ENCODE results near the gene SLC66A1. TPM values are rescaled to one million over a fixed set of nuclear protein-coding genes. Genes with fewer than 3 reads are reported as not detected.

The SLC66A1 gene
- total and polyA plus RNA-seq, 2 donors (not counting 3 experiments of a cell fraction or from before 2014, with no cell fraction given): 15.3 to 32.6 TPM

DNA sequence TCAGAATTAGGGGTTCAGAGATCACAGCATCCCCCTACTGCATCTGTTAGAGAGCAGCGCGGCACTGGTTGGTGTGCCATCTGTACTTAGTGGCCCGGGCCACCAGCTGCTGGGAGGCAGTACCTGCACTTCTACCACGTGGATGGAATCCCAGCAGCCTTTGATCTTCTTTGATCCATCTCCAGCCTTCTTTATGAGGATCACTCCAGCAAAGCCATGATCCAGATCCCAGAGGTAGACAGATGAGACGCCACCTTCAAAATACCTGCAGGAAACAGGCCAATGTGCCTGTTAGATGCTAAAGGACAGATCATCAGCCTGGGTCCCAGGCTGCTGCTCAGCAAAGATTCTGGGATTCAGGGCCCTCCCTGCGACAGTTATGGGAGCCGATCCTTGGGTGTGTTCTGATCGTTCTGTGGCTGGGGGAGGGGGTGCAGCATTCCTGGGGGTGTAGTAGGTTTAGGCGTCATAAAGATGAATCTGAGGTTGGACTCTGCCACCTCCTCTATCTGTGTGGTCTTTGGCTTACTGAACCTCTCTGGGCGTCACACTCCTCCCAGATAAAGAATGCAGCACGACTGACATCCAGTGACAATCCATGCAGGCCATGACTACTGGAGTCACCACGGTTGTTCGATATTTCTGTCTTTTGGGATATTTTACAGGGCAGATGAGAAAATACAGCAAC lies 45.3 kb downstream of the SLC66A1 start:
- no TSS peak for BruUV-seq (replicated peaks)
- Histone ChIP-seq H3K4me2 (ENCODE audit: insufficient read depth, low read length) (no peak overlapping the region), H4K20me1 (replicated peaks; ENCODE audit: control insufficient read depth, extremely low read depth, insufficient read depth, low read length) (no peaks in the 10 kb centered on the region), H3K27ac (ENCODE audit: insufficient read depth, low read depth, low read length) (no peak overlapping the region), H3K79me2 (ENCODE audit: control insufficient read depth, insufficient read depth, low read length) (peaks cover 5% of the 10 kb centered on the region), H3K9ac (replicated peaks; ENCODE audit: extremely low read depth, insufficient read depth, low read length) (no peak overlapping the region), H3K36me3 (ENCODE audit: control insufficient read depth in 2 of 2, extremely low read depth in 1 of 2, insufficient read depth in 2 of 2, low read length in 2 of 2) (peaks cover 4 to 37% of the 10 kb centered on the region in 2 experiments), H3K27me3 (ENCODE audit: control insufficient read depth in 2 of 2, insufficient read depth in 2 of 2, low read length in 2 of 2) (no peaks in the 10 kb centered on the region), H3K4me3 (replicated peaks in 1 of 3; ENCODE audit: insufficient read depth in 1 of 3, low read depth in 1 of 3, low read length in 3 of 3) (no peak overlapping the region), H3K4me1 (ENCODE audit: control insufficient read depth, extremely low read depth, insufficient read depth, low read length) (no peaks in the 10 kb centered on the region), H3K9me3 (replicated peaks; ENCODE audit: control insufficient read depth, insufficient read depth, low read length) (no peaks in the 10 kb centered on the region), H3K9me1 (replicated peaks; ENCODE audit: control insufficient read depth, extremely low read depth, insufficient read depth, low read length) (no peaks in the 10 kb centered on the region), H2AFZ (ENCODE audit: low read depth, low read length) (no peak overlapping the region)
- intact Hi-C loops (cut with micrococcal nuclease) (no loop called here), dilution Hi-C loops (cut with MboI; ENCODE audit: extremely low pct_ligation_motif_present, low sequenced_read_pairs) (no loop called here)
- CTCF ChIA-PET: interaction anchor here (1.2 to 1.3 kb wide), 2 partner anchors 225 to 304 kb away, joined by 4 read pairs; no protein-coding TSS in a partner anchor
- POLR2A ChIA-PET: no interaction called here
- TF ChIP-seq MYC (IDR thresholded peaks at IDR 0.05; ENCODE audit: low read depth, low read length) (no peak), JUN (IDR thresholded peaks at IDR 0.05; ENCODE audit: borderline replicate concordance, insufficient read depth, insufficient read length, low read depth) (no peak), POLR2A (IDR thresholded peaks at IDR 0.05; ENCODE audit: low read depth, low read length) (no peak), FOS (IDR thresholded peaks at IDR 0.05; ENCODE audit: borderline replicate concordance, insufficient read depth, low read length) (no peak), POLR2AphosphoS5 (IDR thresholded peaks at IDR 0.05; ENCODE audit: insufficient read depth, low read depth, low read length) (no peak), EZH2 (IDR thresholded peaks at IDR 0.05; ENCODE audit: borderline replicate concordance, low read depth, low read length, severe bottlenecking) (no peak), GATA2 (IDR thresholded peaks at IDR 0.05; ENCODE audit: insufficient read depth, insufficient read length, low read depth, low read length) (no peak)
- TF ChIP-seq, protein P1, sequence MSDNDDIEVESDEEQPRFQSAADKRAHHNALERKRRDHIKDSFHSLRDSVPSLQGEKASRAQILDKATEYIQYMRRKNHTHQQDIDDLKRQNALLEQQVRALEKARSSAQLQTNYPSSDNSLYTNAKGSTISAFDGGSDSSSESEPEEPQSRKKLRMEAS (IDR thresholded peaks at IDR 0.05; ENCODE audit: insufficient read depth, insufficient read length): no peak
- DNase-seq (ENCODE audit: low read depth, low spot score): no peak
- FAIRE-seq: no peak

Measured in endothelial cell of umbilical vein (primary cell).